Neural cell (in vitro differentiated cells): ENCODE measurements around the gene ZSWIM8. TPM values are rescaled to one million over a fixed set of nuclear protein-coding genes. Genes with fewer than 3 reads are reported as not detected.

Source experiments
- H2AFZ ChIP-seq: fragments of 200-600, 300-800 bp; sonication (generic), shearing (Covaris generic); 2 replicates; pipeline ENCODE4 v1.6.0; 2014; ENCODE audit warnings: low read depth, mild to moderate bottlenecking, antibody characterized with exemption, low read length, moderate library complexity
- H3F3A ChIP-seq: fragments of 200-600 bp; shearing (Covaris generic); 2 replicates; pipeline ENCODE4 v1.6.1; 2016; ENCODE audit warnings: mild to moderate bottlenecking, moderate library complexity, mixed read lengths, antibody characterized with exemption, low read length; ENCODE audit not compliant: insufficient read depth, poor library complexity, severe bottlenecking
- H3K27ac ChIP-seq: fragments of 200-600, 300-800 bp; sonication (generic), shearing (Covaris generic); 2 replicates; pipeline ENCODE4 v1.5.1; 2014; ENCODE audit warnings: mild to moderate bottlenecking, low read length, moderate library complexity
- H3K27me3 ChIP-seq: fragments of 300-800, 200-600 bp; sonication (generic), shearing (Covaris generic); 2 replicates; pipeline ENCODE4 v1.6.0; 2014; ENCODE audit warnings: mild to moderate bottlenecking, low read depth, low read length, moderate library complexity; ENCODE audit not compliant: insufficient read depth
- H3K36me3 ChIP-seq: fragments of 300-800, 200-600 bp; sonication (generic), shearing (Covaris generic); 2 replicates; pipeline ENCODE4 v1.5.1; 2014; ENCODE audit warnings: mild to moderate bottlenecking, antibody characterized with exemption, low read length, moderate library complexity; ENCODE audit not compliant: insufficient read depth
- H3K4me2 ChIP-seq: fragments of 300-800, 200-600 bp; sonication (generic), shearing (Covaris generic); 2 replicates; pipeline ENCODE4 v1.6.0; 2014; ENCODE audit warnings: mild to moderate bottlenecking, low read length
- H3K4me3 ChIP-seq: fragments of 300-800, 200-600 bp; sonication (generic), shearing (Covaris generic); 2 replicates; pipeline ENCODE4 v1.5.1; 2014; ENCODE audit warnings: mild to moderate bottlenecking, low read length, moderate library complexity
- H3K79me2 ChIP-seq: fragments of 200-600 bp; shearing (Covaris generic); replicated peaks from 2 replicates; pipeline ENCODE4 v1.6.0; 2014; ENCODE audit warnings: mild to moderate bottlenecking, low read length, moderate library complexity; ENCODE audit not compliant: insufficient read depth
- H3K9ac ChIP-seq: fragments of 300-800, 200-600 bp; sonication (generic), shearing (Covaris generic); 2 replicates; pipeline ENCODE4 v1.6.1; 2016; ENCODE audit warnings: mild to moderate bottlenecking, low read length, mixed read lengths
- H3K9me2 ChIP-seq: fragments of 200-600 bp; shearing (Covaris generic); 2 replicates; pipeline ENCODE4 v1.6.1; 2016; ENCODE audit warnings: mild to moderate bottlenecking, low read length, mixed read lengths; ENCODE audit not compliant: insufficient read depth
- H3K9me3 ChIP-seq: fragments of 200-600, 300-800 bp; sonication (generic), shearing (Covaris generic); 2 replicates; pipeline ENCODE4 v1.6.1; 2016; ENCODE audit warnings: mild to moderate bottlenecking, mixed run types, low read length, moderate library complexity, mixed read lengths
- H4K20me1 ChIP-seq: fragments of 200-600 bp; shearing (Covaris generic); 2 replicates; pipeline ENCODE4 v1.6.1; 2016; ENCODE audit warnings: mild to moderate bottlenecking, mixed run types; ENCODE audit not compliant: insufficient read depth
- EP300 ChIP-seq: fragments of 450-650 bp; conservative IDR thresholded peaks from 2 replicates; pipeline ENCODE4 v1.6.1; 2014; ENCODE audit warnings: antibody characterized with exemption, mild to moderate bottlenecking, moderate library complexity; ENCODE audit not compliant: poor library complexity, severe bottlenecking
- EZH2 ChIP-seq: fragments of 200-600, 300-800 bp; shearing (Covaris generic), sonication (generic); IDR thresholded peaks from 2 replicates; pipeline ENCODE4 v1.6.1; 2014; ENCODE audit warnings: antibody characterized with exemption, low read length, borderline replicate concordance, mild to moderate bottlenecking; ENCODE audit not compliant: insufficient read depth, poor library complexity, severe bottlenecking
- MXI1 ChIP-seq: fragments of 450-650 bp; conservative IDR thresholded peaks from 2 replicates; pipeline ENCODE4 v1.6.1; 2014; ENCODE audit warnings: antibody characterized with exemption, mild to moderate bottlenecking; ENCODE audit not compliant: poor library complexity, severe bottlenecking
- POLR2AphosphoS5 ChIP-seq: IDR thresholded peaks from 2 replicates; pipeline ENCODE4 v1.6.1; 2012
- RAD21 ChIP-seq: fragments of 450-650 bp; conservative IDR thresholded peaks from 2 replicates; pipeline ENCODE4 v1.6.1; 2014; ENCODE audit warnings: antibody characterized with exemption, mild to moderate bottlenecking, moderate library complexity
- REST ChIP-seq: IDR thresholded peaks from 2 replicates; pipeline ENCODE4 v1.6.1; 2012; ENCODE audit warnings: borderline replicate concordance
- SMC3 ChIP-seq: fragments of 450-650 bp; conservative IDR thresholded peaks from 2 replicates; pipeline ENCODE4 v1.6.1; 2014; ENCODE audit warnings: antibody characterized with exemption, mild to moderate bottlenecking, moderate library complexity; ENCODE audit not compliant: poor library complexity
- TAF1 ChIP-seq: IDR thresholded peaks from 2 replicates; pipeline ENCODE4 v1.6.1; 2012; ENCODE audit warnings: low read depth
- polyA plus RNA-seq: library from polyadenylated mRNA; depleted of rRNA; stranded (reverse); fragments of >200 nt; gene quantifications from 2 replicates; pipeline ENCODE4 v1.2.3, GENCODE V29; 2014
- TF ChIP-seq, protein P1 (sequence below): fragments of 450-650 bp; IDR thresholded peaks from 2 replicates; pipeline ENCODE4 v1.5.1; 2014; ENCODE audit warnings: antibody characterized with exemption, mild to moderate bottlenecking, moderate library complexity; ENCODE audit not compliant: poor library complexity, severe bottlenecking

The ZSWIM8 gene
- polyA plus RNA-seq, 1 donor from 2014 or later = 69.1 TPM

DNA sequence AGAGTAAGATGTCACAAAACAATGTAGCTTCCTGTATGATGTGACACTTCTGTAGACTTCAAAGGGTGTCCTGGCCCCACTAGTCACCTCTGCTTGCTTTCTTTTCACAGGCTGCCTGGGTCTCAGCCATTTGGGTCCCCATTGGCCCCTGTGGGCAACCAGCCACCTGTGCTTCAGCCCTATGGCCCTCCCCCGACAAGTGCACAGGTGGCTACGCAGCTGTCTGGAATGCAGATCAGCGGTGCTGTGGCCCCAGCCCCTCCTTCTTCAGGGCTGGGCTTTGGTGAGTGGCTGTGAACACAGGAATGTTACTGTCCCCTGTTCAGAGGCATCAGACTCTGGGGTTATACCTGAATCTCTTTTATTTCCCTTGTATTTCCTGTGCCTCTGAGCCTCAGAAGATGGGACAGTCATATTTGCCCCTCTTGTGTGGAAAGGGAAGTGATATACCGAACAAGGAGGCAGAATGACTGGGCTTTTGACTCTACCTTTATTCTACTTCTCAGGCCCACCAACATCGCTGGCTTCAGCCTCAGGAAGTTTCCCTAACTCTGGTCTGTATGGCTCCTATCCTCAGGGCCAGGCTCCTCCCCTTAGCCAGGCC, 25.8 kb upstream of the ZSWIM8 start:
- Histone ChIP-seq H2AFZ (no peak overlapping the region), H3F3A (no peaks in the 10 kb centered on the region), H3K9me2 (no peaks in the 10 kb centered on the region), H3K9ac (no peak overlapping the region), H3K4me3 (no peak overlapping the region), H3K27me3 (no peaks in the 10 kb centered on the region), H4K20me1 (no peaks in the 10 kb centered on the region), H3K79me2 (no peaks in the 10 kb centered on the region), H3K4me2 (no peak overlapping the region), H3K36me3 (no peaks in the 10 kb centered on the region), H3K9me3 (no peaks in the 10 kb centered on the region), H3K27ac (no peak overlapping the region)
- TF ChIP-seq, protein P1, sequence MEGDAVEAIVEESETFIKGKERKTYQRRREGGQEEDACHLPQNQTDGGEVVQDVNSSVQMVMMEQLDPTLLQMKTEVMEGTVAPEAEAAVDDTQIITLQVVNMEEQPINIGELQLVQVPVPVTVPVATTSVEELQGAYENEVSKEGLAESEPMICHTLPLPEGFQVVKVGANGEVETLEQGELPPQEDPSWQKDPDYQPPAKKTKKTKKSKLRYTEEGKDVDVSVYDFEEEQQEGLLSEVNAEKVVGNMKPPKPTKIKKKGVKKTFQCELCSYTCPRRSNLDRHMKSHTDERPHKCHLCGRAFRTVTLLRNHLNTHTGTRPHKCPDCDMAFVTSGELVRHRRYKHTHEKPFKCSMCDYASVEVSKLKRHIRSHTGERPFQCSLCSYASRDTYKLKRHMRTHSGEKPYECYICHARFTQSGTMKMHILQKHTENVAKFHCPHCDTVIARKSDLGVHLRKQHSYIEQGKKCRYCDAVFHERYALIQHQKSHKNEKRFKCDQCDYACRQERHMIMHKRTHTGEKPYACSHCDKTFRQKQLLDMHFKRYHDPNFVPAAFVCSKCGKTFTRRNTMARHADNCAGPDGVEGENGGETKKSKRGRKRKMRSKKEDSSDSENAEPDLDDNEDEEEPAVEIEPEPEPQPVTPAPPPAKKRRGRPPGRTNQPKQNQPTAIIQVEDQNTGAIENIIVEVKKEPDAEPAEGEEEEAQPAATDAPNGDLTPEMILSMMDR = no peak
- no peak for TF ChIP-seq EP300
- no peak for TF ChIP-seq MXI1
- no peak for TF ChIP-seq REST
- TF ChIP-seq POLR2AphosphoS5 = no peak
- no peak for TF ChIP-seq EZH2
- TF ChIP-seq RAD21 = no peak
- TF ChIP-seq SMC3 = no peak
- TF ChIP-seq TAF1 = no peak

DNA sequence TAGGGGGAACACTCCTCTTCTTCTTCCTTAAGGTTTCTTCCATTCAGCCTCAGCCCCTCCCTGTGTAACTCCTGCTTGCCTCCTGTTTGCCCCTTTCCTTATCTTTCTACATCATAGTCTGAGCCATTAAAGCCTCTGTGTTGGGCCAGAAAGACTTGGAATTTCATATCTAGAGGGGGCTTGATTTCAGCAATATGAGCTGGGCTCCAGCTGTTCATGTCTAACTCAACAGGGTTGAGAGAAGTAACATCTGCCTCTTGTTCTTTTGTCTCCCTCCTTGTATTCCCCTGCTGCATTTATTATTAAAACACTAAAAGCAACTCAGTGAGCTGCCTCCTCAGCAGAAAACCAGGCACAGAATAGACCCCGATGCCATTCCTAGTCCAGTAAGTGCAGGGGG, 23.6 kb upstream of the ZSWIM8 start:
- Histone ChIP-seq H3K27ac (no peak overlapping the region), H3K9me2 (no peaks in the 10 kb centered on the region), H3K4me2 (no peak overlapping the region), H3K9me3 (no peaks in the 10 kb centered on the region), H3K9ac (no peak overlapping the region), H3K79me2 (no peaks in the 10 kb centered on the region), H3K27me3 (no peaks in the 10 kb centered on the region), H2AFZ (no peak overlapping the region), H4K20me1 (no peaks in the 10 kb centered on the region), H3K4me3 (no peak overlapping the region), H3F3A (no peaks in the 10 kb centered on the region), H3K36me3 (no peaks in the 10 kb centered on the region)
- TF ChIP-seq POLR2AphosphoS5 = no peak
- TF ChIP-seq, protein P1 = no peak
